Calu3 (cell line): ENCODE measurements around the gene KRTAP21-1. TPM values are rescaled to one million over a fixed set of nuclear protein-coding genes. Genes with fewer than 3 reads are reported as not detected.

Experiments used
- BruUV-seq: library from RNA; stranded (reverse); fragments of 400-500 nt; replicated peaks from 2 replicates; lab custom pipeline; 2021; lab: Mats Ljungman, UMichigan
- CTCF ChIA-PET: fragments of 300-600 bp; sonication (Branson Sonifier 250); formaldehyde crosslinking; loops from one replicate; lab custom pipeline; 2022; ENCODE audit warnings: antibody characterized with exemption; lab: Charles Lee
- DNase-seq: peaks from one replicate; pipeline ENCODE4 v3.0.0; 2022
- H3K27ac Mint-ChIP-seq: one replicate; pipeline ENCODE4 v1.8.0; 2022; ENCODE audit warnings: mixed read lengths; ENCODE audit not compliant: unreplicated experiment
- H3K27me3 Mint-ChIP-seq: one replicate; pipeline ENCODE4 v1.8.0; 2022; ENCODE audit warnings: mixed read lengths; ENCODE audit not compliant: unreplicated experiment
- H3K36me3 Mint-ChIP-seq: one replicate; pipeline ENCODE4 v1.8.0; 2022; ENCODE audit warnings: mild to moderate bottlenecking, moderate library complexity, mixed read lengths; ENCODE audit not compliant: insufficient read depth, unreplicated experiment
- H3K4me1 Mint-ChIP-seq: one replicate; pipeline ENCODE4 v1.8.0; 2022; ENCODE audit warnings: mild to moderate bottlenecking, low read depth, mixed read lengths; ENCODE audit not compliant: unreplicated experiment
- H3K4me3 Mint-ChIP-seq: one replicate; pipeline ENCODE4 v1.8.0; 2022; ENCODE audit warnings: mild to moderate bottlenecking, low read depth, moderate library complexity, mixed read lengths; ENCODE audit not compliant: unreplicated experiment
- H3K9me3 Mint-ChIP-seq: one replicate; pipeline ENCODE4 v1.8.0; 2022; ENCODE audit warnings: low read depth, mixed read lengths; ENCODE audit not compliant: unreplicated experiment
- CTCF ChIP-seq: fragments of 200-600 bp; IDR thresholded peaks from one replicate; pipeline ENCODE4 v1.8.0; 2022; ENCODE audit warnings: antibody characterized with exemption; ENCODE audit not compliant: unreplicated experiment
- intact Hi-C: fragments of 100-400 bp; cut with micrococcal nuclease; formaldehyde crosslinking; loops from one replicate; pipeline ENCODE4 v1.10.0; 2022; ENCODE audit not compliant: unreplicated experiment
- total RNA-seq: library from RNA; stranded (reverse); gene quantifications from 2 replicates; pipeline ENCODE4 v1.2.3, GENCODE V29; 2022

KRTAP21-1 gene
- total RNA-seq, 1 experiment from 2014 or later: not detected

- no TSS peak for BruUV-seq
- TF ChIP-seq CTCF: no peak
- Mint-ChIP-seq H3K27me3 (no peaks in the 10 kb centered on the region), H3K27ac (no peak overlapping the region), H3K4me3 (no peak overlapping the region), H3K36me3 (no peaks in the 10 kb centered on the region), H3K9me3 (peaks cover 10% of the 10 kb centered on the region), H3K4me1 (no peaks in the 10 kb centered on the region)
- intact Hi-C loops: no loop called here
- CTCF ChIA-PET: no interaction called here
- DNase-seq: no peak
These were observed 41.5 kb downstream of the KRTAP21-1 start for GRCh38 chr21:30713766-30714165.

GRCh38 chr21:30710499-30710898 is 44.7 kb downstream of the KRTAP21-1 start:
- no peak for DNase-seq
- no TSS peak for BruUV-seq

GRCh38 chr21:30707409-30707808 is 47.8 kb downstream of the KRTAP21-1 start:
- Mint-ChIP-seq H3K36me3 (no peaks in the 10 kb centered on the region), H3K4me3 (no peak overlapping the region), H3K27ac (no peak overlapping the region), H3K4me1 (no peaks in the 10 kb centered on the region), H3K27me3 (no peaks in the 10 kb centered on the region), H3K9me3 (peaks cover 4% of the 10 kb centered on the region)
- BruUV-seq: no TSS peak
- DNase-seq: no peak
- CTCF ChIA-PET: no interaction called here
- intact Hi-C loops: no loop called here
- TF ChIP-seq CTCF: no peak

More at GRCh38 chr21:30710499-30710898, 44.7 kb downstream of the KRTAP21-1 start:
- peaks cover 6% of the 10 kb centered on the region for H3K9me3 Mint-ChIP-seq
- no peak overlapping the region for H3K4me3 Mint-ChIP-seq
- TF ChIP-seq CTCF: no peak
- CTCF ChIA-PET: no interaction called here
- intact Hi-C loops: no loop called here
- no peaks in the 10 kb centered on the region for H3K4me1 Mint-ChIP-seq
- no peak overlapping the region for H3K27ac Mint-ChIP-seq
- H3K36me3 Mint-ChIP-seq: no peaks in the 10 kb centered on the region
- H3K27me3 Mint-ChIP-seq: no peaks in the 10 kb centered on the region

Other genes starting within 250 kb of the KRTAP21-1 start
- gene KRTAP19-6, start 213.6 kb downstream of the KRTAP21-1 start, total RNA-seq: not detected in 2 replicates
- gene KRTAP19-7, start 194.1 kb downstream of the KRTAP21-1 start, total RNA-seq: not detected in 2 replicates
- gene KRTAP22-2, start 165.0 kb downstream of the KRTAP21-1 start, total RNA-seq: not detected in 2 replicates
- not detected in 2 replicates for gene KRTAP6-3, start 163.0 kb downstream of the KRTAP21-1 start, total RNA-seq
- not detected in 2 replicates for gene KRTAP6-2, start 156.5 kb downstream of the KRTAP21-1 start, total RNA-seq
- gene KRTAP22-1, start 154.3 kb downstream of the KRTAP21-1 start, total RNA-seq: not detected in 2 replicates
- not detected in 2 replicates for gene KRTAP6-1, start 141.5 kb downstream of the KRTAP21-1 start, total RNA-seq
- gene KRTAP20-1, start 139.0 kb downstream of the KRTAP21-1 start, total RNA-seq: not detected in 2 replicates
- gene KRTAP20-4, start 134.8 kb downstream of the KRTAP21-1 start, total RNA-seq: not detected in 2 replicates
- gene KRTAP20-2, start 120.2 kb downstream of the KRTAP21-1 start, total RNA-seq: not detected in 2 replicates
- gene KRTAP20-3, start 112.6 kb downstream of the KRTAP21-1 start, total RNA-seq: not detected in 2 replicates
- not detected in 2 replicates for gene KRTAP21-3, start 36.7 kb downstream of the KRTAP21-1 start, total RNA-seq
- not detected in 2 replicates for gene KRTAP21-2, start 8.2 kb downstream of the KRTAP21-1 start, total RNA-seq
- gene KRTAP8-1, start 57.8 kb upstream of the KRTAP21-1 start, total RNA-seq: not detected in 2 replicates
- gene KRTAP7-1, start 74.3 kb upstream of the KRTAP21-1 start, total RNA-seq: not detected in 2 replicates
- gene KRTAP11-1, start 126.2 kb upstream of the KRTAP21-1 start, total RNA-seq: not detected in 2 replicates